ENCODE data around the gene TBCCD1.

The TBCCD1 gene

GRCh38 chr3:186530415-186530814, 36.7 kb downstream of the TBCCD1 start:
- H3K27ac ChIP-seq, result no peak overlapping the region

GRCh38 chr3:186529201-186529999, 37.7 kb downstream of the TBCCD1 start:
- no peak for TF ChIP-seq ZFX (IDR thresholded peaks at IDR 0.05)
- peak; percentile 23 for TF ChIP-seq CTCF (conservative IDR thresholded peaks at IDR 0.05)
- H3K27ac ChIP-seq, result no peak overlapping the region

More at GRCh38 chr3:186530415-186530814, 36.7 kb downstream of the TBCCD1 start:
- TF ChIP-seq CTCF (conservative IDR thresholded peaks at IDR 0.05) (no peak), ZFX (IDR thresholded peaks at IDR 0.05) (no peak)

- H3K27ac ChIP-seq, result no peak overlapping the region
These were observed 40.9 kb downstream of the TBCCD1 start for GRCh38 chr3:186526256-186526606.

GRCh38 chr3:186525369-186526255, 41.5 kb downstream of the TBCCD1 start:
- TF ChIP-seq CTCF (conservative IDR thresholded peaks at IDR 0.05) (no peak), ZFX (IDR thresholded peaks at IDR 0.05) (no peak)

More at GRCh38 chr3:186526256-186526606, 40.9 kb downstream of the TBCCD1 start:
- TF ChIP-seq CTCF (conservative IDR thresholded peaks at IDR 0.05) (no peak), ZFX (IDR thresholded peaks at IDR 0.05) (no peak)

GRCh38 chr3:186524616-186525015, 42.5 kb downstream of the TBCCD1 start:
- no peak overlapping the region for H3K27ac ChIP-seq
- TF ChIP-seq ZFX (IDR thresholded peaks at IDR 0.05), result no peak
- TF ChIP-seq CTCF (conservative IDR thresholded peaks at IDR 0.05), result no peak

More at GRCh38 chr3:186525369-186526255, 41.5 kb downstream of the TBCCD1 start:
- H3K27ac ChIP-seq, result no peak overlapping the region

GRCh38 chr3:186523434-186523833, 43.7 kb downstream of the TBCCD1 start:
- H3K27ac ChIP-seq, result no peak overlapping the region

More at GRCh38 chr3:186523434-186523833, 43.7 kb downstream of the TBCCD1 start:
- TF ChIP-seq CTCF (conservative IDR thresholded peaks at IDR 0.05), result no peak
- no peak for TF ChIP-seq ZFX (IDR thresholded peaks at IDR 0.05)

All from C4-2B (cell line).